K562 (cell line): ENCODE measurements around the gene DOCK1. TPM values are rescaled to one million over a fixed set of nuclear protein-coding genes. Genes with fewer than 3 reads are reported as not detected.

Experiments used
- CSDE1 ChIP-seq, 2 experiments: fragments of 450-650 bp; IDR thresholded peaks; 2 replicates each; pipeline ENCODE4 v1.6.1; 2016; ENCODE audit warnings: mild to moderate bottlenecking in 1 of 2
- polyA plus RNA-seq, 8 experiments: library from polyadenylated mRNA; depleted of rRNA in 4 of 8; stranded (reverse) in 5 of 8; unstranded in 3 of 8; fragments of >200 nt; fragmentation: Nextera tagmentation in 2 of 8; fragmentation: Illumina TruSeq in 1 of 8; extraction: Ambion mirVana in 2 of 8; extraction: Trizol in 1 of 8; gene quantifications; 2 replicates each; pipeline versions ENCODE4 v1.2.1 to v1.2.3, GENCODE V29; 2011 to 2014; ENCODE audit warnings: inconsistent platforms in 1 of 8, missing spikeins in 1 of 8
- total RNA-seq, 7 experiments: library from RNA; depleted of rRNA in 6 of 7; stranded (reverse); fragments of >200 nt in 6 of 7; fragmentation: Illumina TruSeq in 2 of 7; extraction: Trizol in 2 of 7; gene quantifications; 2 replicates each; pipeline versions ENCODE4 v1.2.1 to v1.2.3, GENCODE V29; 2011 to 2021; ENCODE audit warnings: low replicate concordance in 1 of 7
- TF ChIP-seq, protein P1 (sequence below), 2 experiments: fragments of 450-650 bp in 1 of 2; sonication (generic) in 1 of 2; formaldehyde crosslinking in 1 of 2; IDR thresholded peaks; 2 replicates each; pipeline versions ENCODE4 v1.7.1 to v1.9.0; 2016 to 2022; ENCODE audit warnings: inconsistent platforms in 1 of 2, mild to moderate bottlenecking in 1 of 2, missing genetic modification reagents in 1 of 2
- TF ChIP-seq, protein P2 (sequence below): sonication (generic); formaldehyde crosslinking; IDR thresholded peaks from 2 replicates; pipeline ENCODE4 v1.8.1; 2023; ENCODE audit warnings: mild to moderate bottlenecking, missing genetic modification reagents
- TF ChIP-seq, protein P3 (sequence below): fragments of 450-650 bp; formaldehyde crosslinking; IDR thresholded peaks from 2 replicates; pipeline ENCODE4 v1.4.0; 2022; ENCODE audit warnings: missing genetic modification characterization
- TF ChIP-seq, protein P4 (sequence below): fragments of 450-650 bp; formaldehyde crosslinking; IDR thresholded peaks from 2 replicates; pipeline ENCODE4 v1.4.0; 2022; ENCODE audit warnings: missing genetic modification characterization

Gene DOCK1
- total and polyA plus RNA-seq, 9 of the 15 experiments (the other 6 are each of a cell fraction or from before 2014, with no cell fraction given) = 0.31 TPM; not detected in 8

DNA sequence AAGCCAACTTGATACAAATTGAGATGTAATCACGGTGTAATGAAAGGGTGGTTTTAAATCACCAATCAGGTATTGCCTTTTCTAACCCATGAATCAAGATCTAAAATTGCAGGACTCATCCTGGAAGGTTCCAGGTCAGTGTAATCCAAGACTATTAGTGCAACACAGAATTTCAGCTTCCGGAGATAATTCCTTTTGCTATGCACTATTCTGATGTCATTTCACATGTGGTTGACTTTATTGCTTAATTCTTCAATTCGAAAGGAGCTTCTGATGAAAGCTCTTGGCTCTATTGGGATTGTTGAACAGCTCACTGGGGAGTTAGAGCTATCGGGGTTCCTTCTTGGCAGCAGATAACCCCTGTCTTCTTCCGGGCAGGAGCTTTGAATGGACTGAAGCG, 438.6 kb downstream of the DOCK1 start (continued):
- TF ChIP-seq, protein P1, sequence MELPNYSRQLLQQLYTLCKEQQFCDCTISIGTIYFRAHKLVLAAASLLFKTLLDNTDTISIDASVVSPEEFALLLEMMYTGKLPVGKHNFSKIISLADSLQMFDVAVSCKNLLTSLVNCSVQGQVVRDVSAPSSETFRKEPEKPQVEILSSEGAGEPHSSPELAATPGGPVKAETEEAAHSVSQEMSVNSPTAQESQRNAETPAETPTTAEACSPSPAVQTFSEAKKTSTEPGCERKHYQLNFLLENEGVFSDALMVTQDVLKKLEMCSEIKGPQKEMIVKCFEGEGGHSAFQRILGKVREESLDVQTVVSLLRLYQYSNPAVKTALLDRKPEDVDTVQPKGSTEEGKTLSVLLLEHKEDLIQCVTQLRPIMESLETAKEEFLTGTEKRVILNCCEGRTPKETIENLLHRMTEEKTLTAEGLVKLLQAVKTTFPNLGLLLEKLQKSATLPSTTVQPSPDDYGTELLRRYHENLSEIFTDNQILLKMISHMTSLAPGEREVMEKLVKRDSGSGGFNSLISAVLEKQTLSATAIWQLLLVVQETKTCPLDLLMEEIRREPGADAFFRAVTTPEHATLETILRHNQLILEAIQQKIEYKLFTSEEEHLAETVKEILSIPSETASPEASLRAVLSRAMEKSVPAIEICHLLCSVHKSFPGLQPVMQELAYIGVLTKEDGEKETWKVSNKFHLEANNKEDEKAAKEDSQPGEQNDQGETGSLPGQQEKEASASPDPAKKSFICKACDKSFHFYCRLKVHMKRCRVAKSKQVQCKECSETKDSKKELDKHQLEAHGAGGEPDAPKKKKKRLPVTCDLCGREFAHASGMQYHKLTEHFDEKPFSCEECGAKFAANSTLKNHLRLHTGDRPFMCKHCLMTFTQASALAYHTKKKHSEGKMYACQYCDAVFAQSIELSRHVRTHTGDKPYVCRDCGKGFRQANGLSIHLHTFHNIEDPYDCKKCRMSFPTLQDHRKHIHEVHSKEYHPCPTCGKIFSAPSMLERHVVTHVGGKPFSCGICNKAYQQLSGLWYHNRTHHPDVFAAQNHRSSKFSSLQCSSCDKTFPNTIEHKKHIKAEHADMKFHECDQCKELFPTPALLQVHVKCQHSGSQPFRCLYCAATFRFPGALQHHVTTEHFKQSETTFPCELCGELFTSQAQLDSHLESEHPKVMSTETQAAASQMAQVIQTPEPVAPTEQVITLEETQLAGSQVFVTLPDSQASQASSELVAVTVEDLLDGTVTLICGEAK (IDR thresholded peaks at IDR 0.05) = no peak
- TF ChIP-seq, protein P1 (CRISPR knock-in tag; IDR thresholded peaks at IDR 0.05) = no peak
- TF ChIP-seq, protein P2, sequence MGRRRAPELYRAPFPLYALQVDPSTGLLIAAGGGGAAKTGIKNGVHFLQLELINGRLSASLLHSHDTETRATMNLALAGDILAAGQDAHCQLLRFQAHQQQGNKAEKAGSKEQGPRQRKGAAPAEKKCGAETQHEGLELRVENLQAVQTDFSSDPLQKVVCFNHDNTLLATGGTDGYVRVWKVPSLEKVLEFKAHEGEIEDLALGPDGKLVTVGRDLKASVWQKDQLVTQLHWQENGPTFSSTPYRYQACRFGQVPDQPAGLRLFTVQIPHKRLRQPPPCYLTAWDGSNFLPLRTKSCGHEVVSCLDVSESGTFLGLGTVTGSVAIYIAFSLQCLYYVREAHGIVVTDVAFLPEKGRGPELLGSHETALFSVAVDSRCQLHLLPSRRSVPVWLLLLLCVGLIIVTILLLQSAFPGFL (CRISPR knock-in tag) = no peak
- TF ChIP-seq, protein P3, sequence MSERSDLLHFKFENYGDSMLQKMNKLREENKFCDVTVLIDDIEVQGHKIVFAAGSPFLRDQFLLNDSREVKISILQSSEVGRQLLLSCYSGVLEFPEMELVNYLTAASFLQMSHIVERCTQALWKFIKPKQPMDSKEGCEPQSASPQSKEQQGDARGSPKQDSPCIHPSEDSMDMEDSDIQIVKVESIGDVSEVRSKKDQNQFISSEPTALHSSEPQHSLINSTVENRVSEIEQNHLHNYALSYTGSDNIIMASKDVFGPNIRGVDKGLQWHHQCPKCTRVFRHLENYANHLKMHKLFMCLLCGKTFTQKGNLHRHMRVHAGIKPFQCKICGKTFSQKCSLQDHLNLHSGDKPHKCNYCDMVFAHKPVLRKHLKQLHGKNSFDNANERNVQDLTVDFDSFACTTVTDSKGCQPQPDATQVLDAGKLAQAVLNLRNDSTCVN (CRISPR knock-in tag) = no peak
- TF ChIP-seq CSDE1 (IDR thresholded peaks at IDR 0.05) = no peak
- TF ChIP-seq, protein P4, sequence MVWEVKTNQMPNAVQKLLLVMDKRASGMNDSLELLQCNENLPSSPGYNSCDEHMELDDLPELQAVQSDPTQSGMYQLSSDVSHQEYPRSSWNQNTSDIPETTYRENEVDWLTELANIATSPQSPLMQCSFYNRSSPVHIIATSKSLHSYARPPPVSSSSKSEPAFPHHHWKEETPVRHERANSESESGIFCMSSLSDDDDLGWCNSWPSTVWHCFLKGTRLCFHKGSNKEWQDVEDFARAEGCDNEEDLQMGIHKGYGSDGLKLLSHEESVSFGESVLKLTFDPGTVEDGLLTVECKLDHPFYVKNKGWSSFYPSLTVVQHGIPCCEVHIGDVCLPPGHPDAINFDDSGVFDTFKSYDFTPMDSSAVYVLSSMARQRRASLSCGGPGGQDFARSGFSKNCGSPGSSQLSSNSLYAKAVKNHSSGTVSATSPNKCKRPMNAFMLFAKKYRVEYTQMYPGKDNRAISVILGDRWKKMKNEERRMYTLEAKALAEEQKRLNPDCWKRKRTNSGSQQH (CRISPR knock-in tag) = no peak
